Measurements from ENCODE around the gene CRYBA1. TPM values are rescaled to one million over a fixed set of nuclear protein-coding genes. Genes with fewer than 3 reads are reported as not detected.
"Not testable (repeated sequence)": the region's sequence is repeated elsewhere in the genome, so short reads cannot be mapped to it uniquely, and the experiment has no call there.

The CRYBA1 gene
- total and polyA plus RNA-seq, 2 donors (not counting 1 experiment from before 2014, with no cell fraction given), result 0.17 TPM; not detected in 1

GRCh38 chr17:29263916-29264315 is 17.3 kb downstream of the CRYBA1 start:
- Histone ChIP-seq H2AFZ (ENCODE audit: low read length) (no peak overlapping the region), H3K27ac (ENCODE audit: insufficient read depth, low read length) (no peak overlapping the region), H3K27me3 (ENCODE audit: control insufficient read depth, insufficient read depth, low read length) (no peaks in the 10 kb centered on the region), H3K36me3 (ENCODE audit: control insufficient read depth, insufficient read depth, low read length) (peaks cover 7% of the 10 kb centered on the region), H3K4me1 (ENCODE audit: control insufficient read depth, extremely low read depth, insufficient read depth, low read length) (no peaks in the 10 kb centered on the region), H3K4me3 (replicated peaks in 1 of 4; ENCODE audit: control extremely low read depth in 1 of 4, insufficient read depth in 1 of 4, low read depth in 3 of 4, low read length in 4 of 4) (no peak overlapping the region), H3K9ac (ENCODE audit: insufficient read depth, low read length) (no peak overlapping the region), H3K79me2 (ENCODE audit: control insufficient read depth, insufficient read depth, low read length) (peaks cover 52% of the 10 kb centered on the region), H4K20me1 (ENCODE audit: control insufficient read depth, extremely low read depth, insufficient read depth, low read length) (peaks cover 4% of the 10 kb centered on the region), H3K9me3 (ENCODE audit: control insufficient read depth, insufficient read depth, low read depth, low read length) (no peaks in the 10 kb centered on the region), H3K4me2 (ENCODE audit: extremely low read depth, insufficient read depth, low read length) (no peak overlapping the region)
- DNase-seq (ENCODE audit: low read depth in 2 of 2), result no peak
- TF ChIP-seq EZH2 (IDR thresholded peaks at IDR 0.05; ENCODE audit: low read length, missing control alignments) (no peak), CTCF (conservative IDR thresholded peaks at IDR 0.05 in 1 of 2, IDR thresholded peaks at IDR 0.05 in 1 of 2; ENCODE audit: low read depth in 1 of 2, low read length in 2 of 2) (no peak)

- not testable (repeated sequence) for H3K4me3 ChIP-seq (replicated peaks in 1 of 4; ENCODE audit: control extremely low read depth in 1 of 4, insufficient read depth in 1 of 4, low read depth in 3 of 4, low read length in 4 of 4); H3K9ac ChIP-seq (ENCODE audit: insufficient read depth, low read length); H3K27me3 ChIP-seq (ENCODE audit: control insufficient read depth, insufficient read depth, low read length); H2AFZ ChIP-seq (ENCODE audit: low read length); H3K9me3 ChIP-seq (ENCODE audit: control insufficient read depth, insufficient read depth, low read depth, low read length); H3K27ac ChIP-seq (ENCODE audit: insufficient read depth, low read length); H3K4me2 ChIP-seq (ENCODE audit: extremely low read depth, insufficient read depth, low read length); H4K20me1 ChIP-seq (ENCODE audit: control insufficient read depth, extremely low read depth, insufficient read depth, low read length); H3K4me1 ChIP-seq (ENCODE audit: control insufficient read depth, extremely low read depth, insufficient read depth, low read length); DNase-seq (ENCODE audit: low read depth in 2 of 2); H3K36me3 ChIP-seq (ENCODE audit: control insufficient read depth, insufficient read depth, low read length)
- H3K79me2 ChIP-seq (ENCODE audit: control insufficient read depth, insufficient read depth, low read length), result peaks cover 83% of the 10 kb centered on the region
Observed at GRCh38 chr17:29271980-29272379, 25.3 kb downstream of the CRYBA1 start.

- Histone ChIP-seq H3K9me3 (ENCODE audit: control insufficient read depth, insufficient read depth, low read depth, low read length) (no peaks in the 10 kb centered on the region), H3K4me2 (ENCODE audit: extremely low read depth, insufficient read depth, low read length) (no peak overlapping the region), H2AFZ (ENCODE audit: low read length) (no peak overlapping the region), H3K4me1 (ENCODE audit: control insufficient read depth, extremely low read depth, insufficient read depth, low read length) (no peaks in the 10 kb centered on the region), H4K20me1 (ENCODE audit: control insufficient read depth, extremely low read depth, insufficient read depth, low read length) (peaks cover 4% of the 10 kb centered on the region), H3K4me3 (replicated peaks in 1 of 4; ENCODE audit: control extremely low read depth in 1 of 4, insufficient read depth in 1 of 4, low read depth in 3 of 4, low read length in 4 of 4) (no peak overlapping the region), H3K36me3 (ENCODE audit: control insufficient read depth, insufficient read depth, low read length) (peaks cover 7% of the 10 kb centered on the region), H3K79me2 (ENCODE audit: control insufficient read depth, insufficient read depth, low read length) (peaks cover 90% of the 10 kb centered on the region), H3K9ac (ENCODE audit: insufficient read depth, low read length) (no peak overlapping the region), H3K27me3 (ENCODE audit: control insufficient read depth, insufficient read depth, low read length) (no peaks in the 10 kb centered on the region), H3K27ac (ENCODE audit: insufficient read depth, low read length) (no peak overlapping the region)
- TF ChIP-seq EZH2 (IDR thresholded peaks at IDR 0.05; ENCODE audit: low read length, missing control alignments) (no peak), CTCF (conservative IDR thresholded peaks at IDR 0.05 in 1 of 2, IDR thresholded peaks at IDR 0.05 in 1 of 2; ENCODE audit: low read depth in 1 of 2, low read length in 2 of 2) (no peak)
- no peak for DNase-seq (ENCODE audit: low read depth in 2 of 2)
Observed at GRCh38 chr17:29273924-29274323, 27.3 kb downstream of the CRYBA1 start.

All from fibroblast of lung (primary cell).